Peyer's patch (tissue), 4 donors: ENCODE results near the gene NOS3. TPM values are rescaled to one million over a fixed set of nuclear protein-coding genes. Genes with fewer than 3 reads are reported as not detected.

ENCODE experiments used
- DNase-seq, 3 donors: peaks; one replicate each; pipeline ENCODE4 v3.0.0-alpha.2; 2017 to 2019
- H3K27ac ChIP-seq, 4 donors: fragments of 200-600 bp; sonication (generic); one replicate each; pipeline ENCODE4 v1.5.1; 2016 to 2019
- H3K27me3 ChIP-seq, 2 donors: fragments of 200-600 bp; sonication (generic); one replicate each; pipeline ENCODE4 v1.5.1; 2019
- H3K36me3 ChIP-seq, 3 donors: fragments of 200-600 bp; sonication (generic); one replicate each; pipeline ENCODE4 v1.5.1; 2016 to 2019
- H3K4me1 ChIP-seq, 4 donors: fragments of 200-600 bp; sonication (generic); one replicate each; pipeline ENCODE4 v1.5.1; 2016 to 2019
- H3K4me3 ChIP-seq, 4 donors: fragments of 200-600 bp; sonication (generic); 1 replicate in 3 of 4; 2 replicates in 1 of 4; pipeline ENCODE4 v1.5.1; 2016 to 2019; ENCODE audit warnings: mild to moderate bottlenecking in 1 of 4
- H3K9me3 ChIP-seq, 4 donors: fragments of 200-600 bp; sonication (generic); one replicate each; pipeline ENCODE4 v1.5.1; 2016 to 2019; ENCODE audit warnings: mild to moderate bottlenecking in 1 of 4
- POLR2A ChIP-seq, 2 donors: fragments of 450-650 bp; IDR thresholded peaks; one replicate each; pipeline ENCODE4 v1.5.1; 2017; ENCODE audit warnings: antibody characterized with exemption in 2 of 2, mild to moderate bottlenecking in 2 of 2, moderate library complexity in 2 of 2
- total RNA-seq, 4 donors: library from RNA; depleted of rRNA; stranded (reverse); fragments of >200 nt; gene quantifications; one replicate each; pipeline ENCODE4 v1.1.0, GENCODE V29; 2016
- TF ChIP-seq, protein P1 (sequence below), 6 experiments: fragments of 450-650 bp in 4 of 6; fragments of 200-600 bp in 2 of 6; sonication (generic) in 1 of 6; IDR thresholded peaks; one replicate each; pipeline ENCODE4 v1.5.1; 2017 to 2019; ENCODE audit warnings: antibody characterized with exemption in 6 of 6, mild to moderate bottlenecking in 3 of 6, moderate library complexity in 1 of 6

NOS3 gene
- total RNA-seq, 4 donors from 2014 or later: 1.2 to 18.2 (median 5.4) TPM

DNA sequence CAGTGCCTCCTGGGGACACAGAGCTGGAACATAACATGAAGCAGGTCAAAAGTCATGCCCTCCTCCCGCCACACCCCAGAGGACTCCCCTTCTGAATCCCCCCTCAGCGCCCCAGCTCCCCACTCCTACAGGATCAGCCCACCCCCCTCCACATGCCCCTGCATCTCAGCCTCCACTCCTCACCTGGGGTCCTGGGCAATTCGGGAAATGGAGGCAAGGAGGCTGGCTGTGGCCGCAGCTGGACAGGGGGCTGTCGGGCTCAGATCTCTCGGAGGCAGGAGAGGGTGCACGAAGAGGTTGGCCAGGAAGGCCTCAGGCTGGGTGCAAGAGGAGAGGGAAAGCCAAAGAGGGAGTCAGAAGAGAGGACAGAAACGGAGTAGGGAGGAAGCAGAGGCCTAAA is 25.7 kb downstream of the NOS3 start:
- Histone ChIP-seq H3K36me3 (no peaks in the 10 kb centered on the region), H3K9me3 (no peaks in the 10 kb centered on the region), H3K27me3 (no peaks in the 10 kb centered on the region), H3K27ac (no peak overlapping the region), H3K4me1 (peaks cover 6 to 43% (median 17%) of the 10 kb centered on the region in 4 donors), H3K4me3 (no peak overlapping the region)
- TF ChIP-seq POLR2A (IDR thresholded peaks at IDR 0.05): no peak
- DNase-seq: no peak

DNA sequence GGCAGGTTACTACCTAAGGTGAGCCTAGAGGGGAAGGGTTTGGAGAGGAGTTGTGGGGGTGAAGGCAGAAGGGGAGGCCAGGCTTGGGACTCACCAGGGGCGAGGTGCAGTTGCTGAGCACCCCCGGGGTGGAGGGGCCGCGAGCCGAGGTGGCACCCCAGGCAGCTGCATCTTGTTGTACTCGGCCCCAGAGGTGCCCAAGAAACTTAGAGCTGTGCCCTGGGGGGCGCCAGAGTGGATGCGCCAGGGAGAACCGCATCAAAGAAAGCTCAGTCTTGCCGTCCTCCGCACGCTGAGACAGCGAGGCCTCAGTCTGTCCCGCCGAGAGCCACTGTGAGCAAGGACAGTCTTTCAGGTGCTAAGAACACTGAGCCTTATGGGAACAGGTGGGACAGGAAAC is 26.1 kb downstream of the NOS3 start:
- Histone ChIP-seq H3K36me3 (no peaks in the 10 kb centered on the region), H3K4me3 (no peak overlapping the region), H3K27me3 (no peaks in the 10 kb centered on the region), H3K27ac (no peak overlapping the region), H3K9me3 (no peaks in the 10 kb centered on the region), H3K4me1 (peaks cover 6 to 43% (median 17%) of the 10 kb centered on the region in 4 donors)
- TF ChIP-seq POLR2A (IDR thresholded peaks at IDR 0.05): no peak
- TF ChIP-seq, protein P1, sequence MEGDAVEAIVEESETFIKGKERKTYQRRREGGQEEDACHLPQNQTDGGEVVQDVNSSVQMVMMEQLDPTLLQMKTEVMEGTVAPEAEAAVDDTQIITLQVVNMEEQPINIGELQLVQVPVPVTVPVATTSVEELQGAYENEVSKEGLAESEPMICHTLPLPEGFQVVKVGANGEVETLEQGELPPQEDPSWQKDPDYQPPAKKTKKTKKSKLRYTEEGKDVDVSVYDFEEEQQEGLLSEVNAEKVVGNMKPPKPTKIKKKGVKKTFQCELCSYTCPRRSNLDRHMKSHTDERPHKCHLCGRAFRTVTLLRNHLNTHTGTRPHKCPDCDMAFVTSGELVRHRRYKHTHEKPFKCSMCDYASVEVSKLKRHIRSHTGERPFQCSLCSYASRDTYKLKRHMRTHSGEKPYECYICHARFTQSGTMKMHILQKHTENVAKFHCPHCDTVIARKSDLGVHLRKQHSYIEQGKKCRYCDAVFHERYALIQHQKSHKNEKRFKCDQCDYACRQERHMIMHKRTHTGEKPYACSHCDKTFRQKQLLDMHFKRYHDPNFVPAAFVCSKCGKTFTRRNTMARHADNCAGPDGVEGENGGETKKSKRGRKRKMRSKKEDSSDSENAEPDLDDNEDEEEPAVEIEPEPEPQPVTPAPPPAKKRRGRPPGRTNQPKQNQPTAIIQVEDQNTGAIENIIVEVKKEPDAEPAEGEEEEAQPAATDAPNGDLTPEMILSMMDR (IDR thresholded peaks at IDR 0.05): no peak
- DNase-seq: no peak

DNA sequence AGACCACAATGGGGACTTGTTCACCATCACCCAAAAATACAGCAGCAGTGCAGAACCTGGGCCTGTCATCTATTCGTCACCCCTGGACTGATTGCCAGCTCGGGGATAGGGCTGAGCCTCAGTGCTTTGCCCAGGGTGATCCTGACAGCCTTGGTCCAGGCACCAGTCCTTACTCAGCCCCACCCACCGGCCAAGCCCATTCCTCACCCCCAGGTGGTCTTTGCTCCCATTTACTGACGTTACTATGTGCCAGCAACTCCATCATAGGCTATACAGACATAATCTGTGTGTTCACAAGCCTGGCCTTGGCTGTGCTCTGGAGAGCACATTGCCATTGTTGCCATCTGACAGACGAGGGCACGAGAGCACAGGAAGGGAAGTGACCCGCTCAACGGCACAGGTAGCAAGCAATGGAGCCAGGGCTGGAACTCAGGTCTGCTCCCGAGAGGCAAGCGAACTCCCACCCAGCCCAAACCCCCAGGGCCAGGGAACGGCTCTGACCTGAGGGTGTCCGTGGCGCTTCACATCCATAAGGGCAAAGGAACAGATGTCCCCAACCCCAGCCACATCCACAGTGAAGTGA is 26.6 kb downstream of the NOS3 start:
- Histone ChIP-seq H3K4me3 (peak overlapping the region in 1 of 4 donors; percentile 43), H3K36me3 (no peaks in the 10 kb centered on the region), H3K4me1 (peaks cover 6 to 38% (median 17%) of the 10 kb centered on the region in 4 donors), H3K27me3 (no peaks in the 10 kb centered on the region), H3K9me3 (no peaks in the 10 kb centered on the region), H3K27ac (peak overlapping the region in 1 of 4 donors; percentile 3)
- no peak for DNase-seq
- TF ChIP-seq, protein P1 (IDR thresholded peaks at IDR 0.05): no peak
- no peak for TF ChIP-seq POLR2A (IDR thresholded peaks at IDR 0.05)

DNA sequence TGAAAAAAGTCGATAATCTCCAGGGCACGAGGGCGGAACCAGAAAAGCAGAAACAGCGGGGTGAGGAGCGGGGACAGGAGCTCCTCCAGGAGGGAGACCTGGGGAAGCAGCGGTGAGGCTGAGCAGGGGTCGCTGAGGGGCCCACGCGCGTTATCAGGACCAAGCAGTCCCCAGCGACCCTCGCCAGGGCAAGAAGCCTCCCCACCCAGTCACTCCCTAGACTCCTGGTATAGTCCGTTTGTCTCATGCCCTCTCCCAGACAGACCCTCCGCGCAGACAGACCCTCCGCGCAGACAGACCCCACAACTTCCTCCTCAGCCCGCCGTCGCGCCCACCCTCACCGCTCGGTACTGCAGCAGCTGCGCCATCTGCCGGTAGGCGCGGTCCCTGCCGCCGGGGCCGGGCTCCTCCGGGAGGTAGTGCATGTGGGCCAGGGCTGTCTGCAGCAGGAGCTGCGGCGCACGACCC is 27.2 kb downstream of the NOS3 start:
- peak overlapping the region in 1 of 4 donors; percentile 3 for H3K27ac ChIP-seq
- peak; percentile 75 to 89 (median 81) for DNase-seq
- H3K4me1 ChIP-seq: peaks cover 6 to 32% (median 17%) of the 10 kb centered on the region in 4 donors
- H3K27me3 ChIP-seq: no peaks in the 10 kb centered on the region
- H3K9me3 ChIP-seq: no peaks in the 10 kb centered on the region
- no peaks in the 10 kb centered on the region for H3K36me3 ChIP-seq
- H3K4me3 ChIP-seq: peak overlapping the region in 3 of 4 donors; percentile 36 to 43 (median 41)
- TF ChIP-seq POLR2A (IDR thresholded peaks at IDR 0.05): no peak
- TF ChIP-seq, protein P1 (IDR thresholded peaks at IDR 0.05): peak; percentile 62 to 94 (median 86)

DNA sequence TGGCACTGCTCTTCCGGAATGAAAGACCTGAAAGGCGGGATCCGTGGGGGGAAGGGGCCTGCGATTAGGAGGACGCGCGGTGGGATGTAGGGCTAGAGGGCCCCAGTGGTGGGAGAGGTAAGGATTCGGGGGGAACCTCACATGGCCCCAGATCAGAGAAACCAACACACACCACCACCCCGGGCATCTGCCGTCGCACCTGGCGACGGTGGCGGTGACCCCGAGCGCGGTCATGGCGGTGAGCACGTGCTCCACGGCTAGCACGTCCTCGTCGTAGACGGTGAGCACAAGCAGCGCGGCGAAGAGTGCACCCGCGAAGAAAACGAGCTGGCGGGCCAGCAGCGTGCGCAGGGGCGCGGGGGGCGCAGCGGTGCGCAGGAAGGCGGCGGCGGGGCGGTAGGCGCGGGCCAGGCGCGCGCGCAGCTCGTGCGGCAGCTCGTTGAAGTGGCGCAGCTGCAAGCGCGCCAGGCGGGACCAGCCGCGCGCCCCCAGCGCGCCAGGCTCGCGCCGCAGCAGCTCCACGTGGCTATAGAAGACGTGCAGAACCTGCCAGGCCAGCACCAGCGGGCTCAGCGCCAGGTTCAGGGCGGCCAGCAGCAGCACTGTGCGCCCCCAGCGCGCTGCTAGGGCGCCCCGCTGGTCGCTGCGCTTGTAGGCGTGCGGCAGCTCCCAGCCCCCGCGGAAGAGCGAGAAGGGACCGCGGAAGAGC is 27.8 kb downstream of the NOS3 start:
- Histone ChIP-seq H3K27me3 (no peaks in the 10 kb centered on the region), H3K27ac (peak overlapping the region in 1 of 4 donors; percentile 3), H3K4me3 (peak overlapping the region; percentile 10 to 43 (median 38)), H3K36me3 (no peaks in the 10 kb centered on the region), H3K4me1 (peaks cover 6 to 27% (median 15%) of the 10 kb centered on the region in 4 donors), H3K9me3 (no peaks in the 10 kb centered on the region)
- TF ChIP-seq, protein P1 (IDR thresholded peaks at IDR 0.05): no peak
- TF ChIP-seq POLR2A (IDR thresholded peaks at IDR 0.05): no peak
- no peak for DNase-seq

DNA sequence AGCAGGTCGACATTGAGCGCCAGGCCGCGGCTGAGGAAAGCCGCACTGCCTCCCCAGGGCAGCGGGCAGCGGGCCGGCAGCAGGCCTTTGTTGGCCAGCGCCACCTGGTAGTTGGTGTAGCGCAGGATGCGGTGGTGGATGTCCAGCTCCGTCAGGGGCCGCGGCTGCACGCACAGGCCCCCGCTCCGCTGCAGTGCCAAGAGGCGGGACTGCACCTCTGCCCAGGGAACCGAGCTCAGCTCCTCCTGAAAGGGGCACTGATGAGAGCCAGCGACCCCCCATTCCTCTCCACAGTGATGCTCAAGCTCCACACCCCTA is 28.3 kb downstream of the NOS3 start:
- no peaks in the 10 kb centered on the region for H3K27me3 ChIP-seq
- no peak for DNase-seq
- no peaks in the 10 kb centered on the region for H3K36me3 ChIP-seq
- peak overlapping the region in 3 of 4 donors; percentile 36 to 43 (median 41) for H3K4me3 ChIP-seq
- H3K9me3 ChIP-seq: no peaks in the 10 kb centered on the region
- TF ChIP-seq, protein P1 (IDR thresholded peaks at IDR 0.05): no peak
- no peak for TF ChIP-seq POLR2A (IDR thresholded peaks at IDR 0.05)
- H3K4me1 ChIP-seq: peaks cover 6 to 21% (median 15%) of the 10 kb centered on the region in 4 donors
- no peak overlapping the region for H3K27ac ChIP-seq
